Measurements from ENCODE around the gene SLC35F3.
A peak's percentile ranks its signal among the peaks of the same experiment; 100 is the strongest.
"Not testable (repeated sequence)": the region's sequence is repeated elsewhere in the genome, so short reads cannot be mapped to it uniquely, and the experiment has no call there.

SLC35F3 gene

DNA sequence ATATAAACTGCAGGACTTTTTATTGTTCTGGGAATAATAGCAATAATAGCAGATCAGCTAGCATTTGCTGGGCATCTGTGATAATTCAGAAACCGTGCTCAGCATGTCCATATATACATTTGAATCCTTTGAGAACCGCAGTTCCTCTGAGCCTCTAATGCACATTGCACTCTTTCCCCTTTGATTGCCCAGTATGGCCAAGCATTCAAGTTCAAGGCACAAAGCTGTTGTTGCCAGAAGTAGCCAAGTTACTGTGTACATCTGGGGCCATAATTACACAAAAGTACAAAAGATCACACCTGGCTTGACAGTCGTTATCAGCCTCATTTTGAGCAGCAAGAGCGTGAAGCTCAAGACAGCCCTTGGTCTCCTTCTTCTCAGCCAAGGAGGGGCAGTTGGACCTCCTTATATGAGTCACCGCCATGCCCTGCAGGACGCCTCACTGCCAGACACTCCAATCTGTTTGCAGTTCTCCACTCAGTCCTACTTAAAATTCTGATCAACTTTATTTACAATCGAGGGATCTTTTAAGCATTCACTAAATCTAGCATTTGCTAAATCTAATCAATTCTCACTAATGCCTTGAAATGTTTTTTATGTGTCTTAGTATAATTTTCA, 216.0 kb downstream of the SLC35F3 start:
- DNase-seq (ENCODE audit: low read depth): no peak
- TF ChIP-seq, protein P1, sequence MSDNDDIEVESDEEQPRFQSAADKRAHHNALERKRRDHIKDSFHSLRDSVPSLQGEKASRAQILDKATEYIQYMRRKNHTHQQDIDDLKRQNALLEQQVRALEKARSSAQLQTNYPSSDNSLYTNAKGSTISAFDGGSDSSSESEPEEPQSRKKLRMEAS (IDR thresholded peaks at IDR 0.05; ENCODE audit: low read depth, low read length): no peak
- TF ChIP-seq POLR2A (IDR thresholded peaks at IDR 0.05; ENCODE audit: extremely low read depth, insufficient read length): no peak
- no peak for TF ChIP-seq MYC (IDR thresholded peaks at IDR 0.05; ENCODE audit: low read depth, low read length)
- TF ChIP-seq, protein P2, sequence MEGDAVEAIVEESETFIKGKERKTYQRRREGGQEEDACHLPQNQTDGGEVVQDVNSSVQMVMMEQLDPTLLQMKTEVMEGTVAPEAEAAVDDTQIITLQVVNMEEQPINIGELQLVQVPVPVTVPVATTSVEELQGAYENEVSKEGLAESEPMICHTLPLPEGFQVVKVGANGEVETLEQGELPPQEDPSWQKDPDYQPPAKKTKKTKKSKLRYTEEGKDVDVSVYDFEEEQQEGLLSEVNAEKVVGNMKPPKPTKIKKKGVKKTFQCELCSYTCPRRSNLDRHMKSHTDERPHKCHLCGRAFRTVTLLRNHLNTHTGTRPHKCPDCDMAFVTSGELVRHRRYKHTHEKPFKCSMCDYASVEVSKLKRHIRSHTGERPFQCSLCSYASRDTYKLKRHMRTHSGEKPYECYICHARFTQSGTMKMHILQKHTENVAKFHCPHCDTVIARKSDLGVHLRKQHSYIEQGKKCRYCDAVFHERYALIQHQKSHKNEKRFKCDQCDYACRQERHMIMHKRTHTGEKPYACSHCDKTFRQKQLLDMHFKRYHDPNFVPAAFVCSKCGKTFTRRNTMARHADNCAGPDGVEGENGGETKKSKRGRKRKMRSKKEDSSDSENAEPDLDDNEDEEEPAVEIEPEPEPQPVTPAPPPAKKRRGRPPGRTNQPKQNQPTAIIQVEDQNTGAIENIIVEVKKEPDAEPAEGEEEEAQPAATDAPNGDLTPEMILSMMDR (IDR thresholded peaks at IDR 0.05; ENCODE audit: low read depth, low read length): no peak
- H3K4me3 ChIP-seq (ENCODE audit: low read depth, low read length): no peak overlapping the region

DNA sequence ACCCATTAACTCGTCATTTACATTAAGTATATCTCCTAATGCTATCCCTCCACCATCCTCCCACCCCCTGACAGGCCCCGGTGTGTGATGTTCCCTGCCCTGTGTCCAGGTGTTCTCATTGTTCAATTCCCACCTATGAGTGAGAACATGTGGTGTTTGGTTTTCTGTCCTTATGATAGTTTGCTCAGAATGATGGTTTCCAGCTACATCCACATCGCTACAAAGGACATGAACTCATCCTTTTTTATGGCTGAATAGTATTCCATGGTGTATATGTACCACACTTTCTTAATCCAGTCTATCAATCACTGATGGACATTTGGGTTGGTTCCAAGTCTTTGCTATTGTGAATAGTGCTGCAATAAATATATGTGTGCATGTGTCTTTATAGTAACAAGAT, 217.2 kb downstream of the SLC35F3 start:
- not testable (repeated sequence) for DNase-seq (ENCODE audit: low read depth); H3K4me3 ChIP-seq (ENCODE audit: low read depth, low read length)

DNA sequence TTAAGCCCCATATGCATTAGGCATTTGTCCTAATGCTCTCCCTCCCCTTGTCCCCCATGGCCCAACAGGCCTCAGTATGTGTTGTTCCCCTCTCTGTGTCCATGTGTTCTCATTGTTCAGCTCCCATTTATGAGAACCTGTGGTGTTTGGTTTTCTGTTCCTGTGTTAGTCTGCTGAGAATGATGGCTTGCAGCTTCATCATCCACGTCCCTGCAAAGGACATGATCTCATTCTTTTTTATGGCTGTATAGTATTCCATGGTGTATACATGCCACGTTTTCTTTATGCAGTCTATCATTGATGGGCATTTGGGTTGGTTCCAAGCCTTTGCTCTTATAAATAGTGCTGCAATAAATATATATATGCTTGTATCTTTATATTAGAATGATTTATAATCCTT, 218.1 kb downstream of the SLC35F3 start:
- H3K4me3 ChIP-seq (ENCODE audit: low read depth, low read length); DNase-seq (ENCODE audit: low read depth): not testable (repeated sequence)

DNA sequence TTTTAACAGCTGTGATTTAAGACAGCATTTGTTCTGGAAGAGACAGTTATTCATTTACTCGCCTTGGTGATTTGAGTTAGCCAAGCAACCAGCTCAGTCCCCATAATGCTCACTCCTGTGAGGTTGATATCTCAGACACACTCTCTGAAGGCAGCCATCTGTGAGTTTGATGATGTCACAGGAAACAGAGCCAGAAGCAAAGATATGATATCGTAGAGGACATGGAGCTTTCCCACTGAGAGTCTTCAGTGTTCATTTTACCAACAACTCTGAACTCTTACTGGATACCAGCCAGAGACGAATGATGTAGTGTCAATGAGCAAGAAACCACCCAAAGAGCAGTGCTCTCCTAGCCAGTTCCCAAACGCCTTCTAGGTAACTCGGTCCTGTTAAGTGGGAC, 219.4 kb downstream of the SLC35F3 start:
- no peak overlapping the region for H3K4me3 ChIP-seq (ENCODE audit: low read depth, low read length)
- TF ChIP-seq MYC (IDR thresholded peaks at IDR 0.05; ENCODE audit: low read depth, low read length): no peak
- TF ChIP-seq, protein P1 (IDR thresholded peaks at IDR 0.05; ENCODE audit: low read depth, low read length): no peak
- TF ChIP-seq, protein P2 (IDR thresholded peaks at IDR 0.05; ENCODE audit: low read depth, low read length): no peak
- no peak for DNase-seq (ENCODE audit: low read depth)

DNA sequence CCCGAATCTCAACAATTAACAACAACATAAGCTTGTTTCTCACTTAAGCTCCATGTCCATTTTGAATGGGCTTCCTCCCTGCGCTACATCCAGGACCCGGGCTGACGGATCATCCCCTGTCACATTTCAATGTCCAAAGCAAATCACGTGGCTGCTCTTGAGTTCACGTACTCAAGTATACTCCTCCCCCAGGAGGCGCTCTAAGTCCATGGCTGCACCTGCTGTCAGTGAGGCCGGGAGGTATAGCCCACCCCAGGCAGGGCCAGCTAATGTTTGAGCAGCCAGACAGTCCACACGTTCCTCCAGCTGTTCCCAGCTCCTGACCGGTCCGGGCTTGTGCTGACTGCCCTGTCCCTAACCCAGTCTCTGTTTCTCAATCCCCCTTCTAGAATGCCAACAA, 220.8 kb downstream of the SLC35F3 start:
- TF ChIP-seq, protein P2 (IDR thresholded peaks at IDR 0.05; ENCODE audit: low read depth, low read length): peak; percentile 48
- TF ChIP-seq MYC (IDR thresholded peaks at IDR 0.05; ENCODE audit: low read depth, low read length) (no peak), POLR2A (IDR thresholded peaks at IDR 0.05; ENCODE audit: extremely low read depth, insufficient read length) (no peak)
- TF ChIP-seq, protein P1 (IDR thresholded peaks at IDR 0.05; ENCODE audit: low read depth, low read length): peak; percentile 89
- DNase-seq (ENCODE audit: low read depth): peak; percentile 59
- no peak overlapping the region for H3K4me3 ChIP-seq (ENCODE audit: low read depth, low read length)

DNA sequence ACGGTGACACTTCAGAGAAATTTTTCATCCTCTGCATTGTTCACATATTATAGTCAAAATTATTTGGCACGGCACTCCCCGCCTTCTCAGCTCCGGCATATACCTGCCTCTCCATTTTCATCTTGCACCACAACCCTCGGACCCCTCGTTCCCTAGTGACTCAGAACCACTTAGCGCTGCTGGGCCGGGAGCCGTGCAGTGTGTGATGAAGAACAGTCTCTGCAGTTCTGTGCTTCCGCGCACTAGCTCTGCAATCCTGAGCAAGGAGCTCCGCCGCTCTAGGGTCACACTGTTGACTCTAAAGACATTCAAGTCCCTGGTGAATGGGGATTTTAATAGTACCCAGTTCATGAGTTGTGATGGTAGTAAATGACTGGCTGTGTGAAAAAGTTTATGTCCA, 221.2 kb downstream of the SLC35F3 start:
- TF ChIP-seq, protein P2 (IDR thresholded peaks at IDR 0.05; ENCODE audit: low read depth, low read length): no peak
- TF ChIP-seq POLR2A (IDR thresholded peaks at IDR 0.05; ENCODE audit: extremely low read depth, insufficient read length): no peak
- TF ChIP-seq MYC (IDR thresholded peaks at IDR 0.05; ENCODE audit: low read depth, low read length): no peak
- TF ChIP-seq, protein P1 (IDR thresholded peaks at IDR 0.05; ENCODE audit: low read depth, low read length): no peak
- DNase-seq (ENCODE audit: low read depth): no peak
- H3K4me3 ChIP-seq (ENCODE audit: low read depth, low read length): no peak overlapping the region

DNA sequence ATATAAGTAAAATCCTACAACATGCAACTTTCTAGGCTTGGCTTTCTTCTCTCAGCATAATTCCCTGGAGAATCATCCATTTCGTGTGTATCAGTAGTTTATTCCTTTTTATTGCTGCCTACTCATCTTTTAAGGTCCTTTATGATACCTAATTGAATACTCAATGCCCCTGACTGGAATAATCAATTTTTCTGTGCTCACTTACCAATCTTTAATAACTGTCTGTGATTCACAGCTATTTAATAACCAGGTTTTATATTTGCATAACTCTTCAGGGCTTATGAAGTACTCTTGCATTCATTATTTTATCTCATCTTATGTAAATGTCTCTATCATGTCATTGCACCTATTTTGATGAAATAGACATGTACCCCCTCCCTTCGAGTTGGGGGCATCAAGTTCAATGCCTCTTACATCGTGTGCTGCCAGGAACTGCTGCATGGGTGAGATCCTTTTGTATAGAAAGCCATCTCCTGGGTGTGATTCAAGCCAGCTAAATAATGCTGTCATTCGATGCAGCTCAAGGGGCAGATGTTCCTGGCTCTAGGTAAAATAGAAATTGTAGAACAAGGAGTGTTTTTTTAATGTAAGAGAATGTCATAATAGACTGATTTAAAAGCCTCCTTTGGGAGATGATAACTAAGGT, 222.7 kb downstream of the SLC35F3 start:
- DNase-seq (ENCODE audit: low read depth): no peak
- no peak overlapping the region for H3K4me3 ChIP-seq (ENCODE audit: low read depth, low read length)
- no peak for TF ChIP-seq POLR2A (IDR thresholded peaks at IDR 0.05; ENCODE audit: extremely low read depth, insufficient read length)
- TF ChIP-seq, protein P2 (IDR thresholded peaks at IDR 0.05; ENCODE audit: low read depth, low read length): no peak
- TF ChIP-seq, protein P1 (IDR thresholded peaks at IDR 0.05; ENCODE audit: low read depth, low read length): no peak
- no peak for TF ChIP-seq MYC (IDR thresholded peaks at IDR 0.05; ENCODE audit: low read depth, low read length)

Measured in NB4 (cell line).